SU-DHL-6 (cell line): ENCODE data around the gene MYH13.

Experiments
- H2AFZ ChIP-seq: fragments of 200-600 bp; sonication (generic); 2 replicates; pipeline ENCODE4 v1.6.1; 2014; ENCODE audit warnings: low read depth, mild to moderate bottlenecking, moderate library complexity, mixed read lengths, antibody characterized with exemption, low read length; ENCODE audit not compliant: severe bottlenecking
- H3F3A ChIP-seq: fragments of 200-600 bp; shearing (Covaris generic); 2 replicates; pipeline ENCODE4 v1.6.0; 2016; ENCODE audit warnings: antibody characterized with exemption, mild to moderate bottlenecking; ENCODE audit not compliant: insufficient read depth
- H3K27ac ChIP-seq: fragments of 200-600 bp; sonication (generic); 2 replicates; pipeline ENCODE4 v1.5.1; 2016; ENCODE audit warnings: low read depth, mild to moderate bottlenecking, low read length, moderate library complexity, mixed read lengths
- H3K27me3 ChIP-seq: fragments of 200-600 bp; sonication (generic), shearing (Covaris generic); 2 replicates; pipeline ENCODE4 v1.6.0; 2014; ENCODE audit warnings: mild to moderate bottlenecking, low read length
- H3K36me3 ChIP-seq: fragments of 200-600 bp; sonication (generic); 2 replicates; pipeline ENCODE4 v1.6.1; 2014; ENCODE audit warnings: mild to moderate bottlenecking, low read length, mixed read lengths
- H3K4me2 ChIP-seq: fragments of 300-600, 200-600 bp; shearing (Covaris generic), sonication (generic); 2 replicates; pipeline ENCODE4 v1.6.0; 2014; ENCODE audit warnings: low read length, low read depth, mild to moderate bottlenecking; ENCODE audit not compliant: poor library complexity, severe bottlenecking
- H3K4me3 ChIP-seq: fragments of 200-600 bp; sonication (generic); 2 replicates; pipeline ENCODE4 v1.5.1; 2014; ENCODE audit warnings: antibody characterized with exemption, low read length, mild to moderate bottlenecking, mixed read lengths; ENCODE audit not compliant: insufficient read depth, poor library complexity, severe bottlenecking
- H3K79me2 ChIP-seq: fragments of 200-600 bp; sonication (generic); 2 replicates; pipeline ENCODE4 v1.6.1; 2014; ENCODE audit warnings: mild to moderate bottlenecking, low read length, moderate library complexity; ENCODE audit not compliant: insufficient read depth
- H3K9ac ChIP-seq: fragments of 200-600 bp; sonication (generic); 2 replicates; pipeline ENCODE4 v1.7.0; 2014; ENCODE audit warnings: mild to moderate bottlenecking, low read length
- H3K9me2 ChIP-seq: fragments of 200-600 bp; sonication (generic); replicated peaks from 2 replicates; pipeline ENCODE4 v1.6.1; 2014; ENCODE audit warnings: low read length; ENCODE audit not compliant: insufficient read depth
- H3K9me3 ChIP-seq: fragments of 200-600 bp; sonication (generic); 2 replicates; pipeline ENCODE4 v1.6.1; 2014; ENCODE audit warnings: low read length, mixed read lengths; ENCODE audit not compliant: insufficient read depth
- H4K20me1 ChIP-seq: fragments of 200-600 bp; sonication (generic); 2 replicates; pipeline ENCODE4 v1.6.1; 2014; ENCODE audit warnings: low read depth, mild to moderate bottlenecking, antibody characterized with exemption, low read length, moderate library complexity, mixed read lengths
- CTCF ChIP-seq: fragments of 200-600 bp; sonication (generic); IDR thresholded peaks from one replicate; pipeline ENCODE4 v1.5.1; 2017; ENCODE audit warnings: antibody characterized with exemption, mild to moderate bottlenecking, low read length, moderate library complexity; ENCODE audit not compliant: insufficient read depth, poor library complexity, severe bottlenecking
- EZH2phosphoT487 ChIP-seq: fragments of 200-600 bp; sonication (generic), shearing (Covaris generic); conservative IDR thresholded peaks from 2 replicates; pipeline ENCODE4 v1.6.1; 2018; ENCODE audit warnings: mild to moderate bottlenecking, antibody characterized with exemption, low read length, moderate library complexity, mixed read lengths

Gene MYH13

GRCh38 chr17:10372906-10373305 is at the start of gene MYH13:
Gene MYH13, minus strand, starts transcription at chr17:10373006. Its CDS starts 8,476 bp downstream, at chr17:10364530.
- no peaks in the 10 kb centered on the region for H3K36me3 ChIP-seq
- H3K4me3 ChIP-seq = no peak within 1 kb of the TSS
- H3K4me2 ChIP-seq = no peak within 1 kb of the TSS
- H2AFZ ChIP-seq = no peak within 1 kb of the TSS
- H3K9ac ChIP-seq = no peak within 1 kb of the TSS
- H3F3A ChIP-seq = no peaks in the 10 kb centered on the region
- TF ChIP-seq EZH2phosphoT487 (no peak), CTCF (no peak)
- H3K9me2 ChIP-seq = no peaks in the 10 kb centered on the region
- no peak within 1 kb of the TSS for H3K27ac ChIP-seq
- H3K9me3 ChIP-seq = no peaks in the 10 kb centered on the region
- H3K27me3 ChIP-seq = no peaks in the 10 kb centered on the region
- no peaks in the 10 kb centered on the region for H3K79me2 ChIP-seq
- H4K20me1 ChIP-seq = no peaks in the 10 kb centered on the region

GRCh38 chr17:10421900-10422542 is 49.2 kb upstream of the MYH13 start, which contains the start of gene MYH8:
Gene MYH8, minus strand, starts transcription at chr17:10421950. Its CDS starts 1,723 bp downstream, at chr17:10420227.
- Histone ChIP-seq H3K9ac (no peak within 1 kb of the TSS), H3F3A (no peaks in the 10 kb centered on the region), H3K79me2 (no peaks in the 10 kb centered on the region), H3K4me2 (no peak within 1 kb of the TSS), H3K27ac (no peak within 1 kb of the TSS), H2AFZ (no peak within 1 kb of the TSS), H3K9me2 (no peaks in the 10 kb centered on the region), H3K9me3 (no peaks in the 10 kb centered on the region), H3K27me3 (no peaks in the 10 kb centered on the region), H3K36me3 (no peaks in the 10 kb centered on the region), H3K4me3 (no peak within 1 kb of the TSS), H4K20me1 (no peaks in the 10 kb centered on the region)
- TF ChIP-seq EZH2phosphoT487 (no peak), CTCF (no peak)

GRCh38 chr17:10421211-10421610 is 48.4 kb upstream of the MYH13 start:
- TF ChIP-seq CTCF (no peak), EZH2phosphoT487 (no peak)

More at GRCh38 chr17:10421211-10421610, 48.4 kb upstream of the MYH13 start:
- Histone ChIP-seq H3K9me3 (no peaks in the 10 kb centered on the region), H2AFZ (no peak overlapping the region), H3K9ac (no peak overlapping the region), H3K36me3 (no peaks in the 10 kb centered on the region), H3F3A (no peaks in the 10 kb centered on the region), H4K20me1 (no peaks in the 10 kb centered on the region), H3K27ac (no peak overlapping the region), H3K4me3 (no peak overlapping the region), H3K9me2 (no peaks in the 10 kb centered on the region), H3K27me3 (no peaks in the 10 kb centered on the region), H3K4me2 (no peak overlapping the region), H3K79me2 (no peaks in the 10 kb centered on the region)
